K562 (cell line): ENCODE results near the gene MTHFR. TPM values are rescaled to one million over a fixed set of nuclear protein-coding genes. Genes with fewer than 3 reads are reported as not detected.
A peak's percentile ranks its signal among the peaks of the same experiment; 100 is the strongest.

Source experiments
- CHCHD3 ChIP-seq: fragments of 250-450 bp; sonication (Bioruptor Pico); IDR thresholded peaks from 2 replicates; pipeline ENCODE4 v2.1.2; 2022; ENCODE audit warnings: mild to moderate bottlenecking
- E2F3 ChIP-seq: fragments of 250-450 bp; sonication (Bioruptor Pico); IDR thresholded peaks from 2 replicates; pipeline ENCODE4 v1.4.0; 2020; ENCODE audit warnings: mild to moderate bottlenecking
- EP300 ChIP-seq: IDR thresholded peaks from 2 replicates; pipeline ENCODE4 v1.6.1; 2012; ENCODE audit warnings: low read length, improper control_type of control experiment
- FIP1L1 ChIP-seq: fragments of 200-400 bp; formaldehyde crosslinking; IDR thresholded peaks from 2 replicates; pipeline ENCODE4 v1.6.1; 2018; ENCODE audit warnings: mild to moderate bottlenecking, low read depth, low read length; ENCODE audit not compliant: poor library complexity, severe bottlenecking
- GTF2F1 ChIP-seq: IDR thresholded peaks from 2 replicates; pipeline ENCODE4 v1.6.1; 2011; ENCODE audit warnings: low read depth, low read length, improper control_type of control experiment
- HIVEP1 ChIP-seq: fragments of 250-450 bp; sonication (Bioruptor Pico); IDR thresholded peaks from 2 replicates; pipeline ENCODE4 v1.4.0; 2020; ENCODE audit warnings: mild to moderate bottlenecking
- HNRNPLL ChIP-seq: fragments of 200-400 bp; formaldehyde crosslinking; IDR thresholded peaks from 2 replicates; pipeline ENCODE4 v1.6.1; 2017; ENCODE audit warnings: low read length, low read depth, mild to moderate bottlenecking; ENCODE audit not compliant: poor library complexity, severe bottlenecking
- KDM4B ChIP-seq, 2 experiments: fragments of 450-650 bp in 1 of 2; sonication (generic) in 1 of 2; IDR thresholded peaks; 2 replicates each; pipeline ENCODE4 v1.6.1; 2016 to 2017; ENCODE audit warnings: borderline replicate concordance in 2 of 2, antibody characterized with exemption in 1 of 2, low read depth in 1 of 2, mild to moderate bottlenecking in 1 of 2
- KLF6 ChIP-seq: fragments of 250-450 bp; sonication (Bioruptor Pico); IDR thresholded peaks from 2 replicates; pipeline ENCODE4 v1.4.0; 2020; ENCODE audit warnings: mild to moderate bottlenecking, moderate library complexity, borderline replicate concordance
- LEF1 ChIP-seq: fragments of 450-650 bp; IDR thresholded peaks from 2 replicates; pipeline ENCODE4 v1.6.1; 2016; ENCODE audit warnings: mild to moderate bottlenecking
- NR4A1 ChIP-seq, 2 experiments: fragments of 250-450 bp in 1 of 2; fragments of 450-650 bp in 1 of 2; sonication (Bioruptor Pico) in 1 of 2; IDR thresholded peaks; 2 replicates each; pipeline versions ENCODE4 v1.4.0 to v1.6.1; 2016 to 2020; ENCODE audit warnings: mild to moderate bottlenecking in 2 of 2, missing compliant biosample characterization in 1 of 2, missing genetic modification characterization in 1 of 2, moderate library complexity in 1 of 2
- YY1 ChIP-seq, 3 experiments: IDR thresholded peaks; 2 replicates each; pipeline ENCODE4 v1.6.1; 2011; ENCODE audit warnings: low read length in 2 of 3, mild to moderate bottlenecking in 2 of 3, moderate library complexity in 2 of 3, borderline replicate concordance in 1 of 3, control low read depth in 1 of 3, low read depth in 1 of 3; ENCODE audit not compliant: insufficient read depth in 3 of 3, insufficient replicate concordance in 2 of 3, control insufficient read depth in 1 of 3, insufficient read length in 1 of 3; ENCODE audit errors: extremely low read depth in 1 of 3
- polyA plus RNA-seq, 8 experiments: library from polyadenylated mRNA; depleted of rRNA in 4 of 8; stranded (reverse) in 5 of 8; unstranded in 3 of 8; fragments of >200 nt; fragmentation: Nextera tagmentation in 2 of 8; fragmentation: Illumina TruSeq in 1 of 8; extraction: Ambion mirVana in 2 of 8; extraction: Trizol in 1 of 8; gene quantifications; 2 replicates each; pipeline versions ENCODE4 v1.2.1 to v1.2.3, GENCODE V29; 2011 to 2014; ENCODE audit warnings: inconsistent platforms in 1 of 8, missing spikeins in 1 of 8
- total RNA-seq, 7 experiments: library from RNA; depleted of rRNA in 6 of 7; stranded (reverse); fragments of >200 nt in 6 of 7; fragmentation: Illumina TruSeq in 2 of 7; extraction: Trizol in 2 of 7; gene quantifications; 2 replicates each; pipeline versions ENCODE4 v1.2.1 to v1.2.3, GENCODE V29; 2011 to 2021; ENCODE audit warnings: low replicate concordance in 1 of 7
- TF ChIP-seq, protein P1 (sequence below): fragments of 250-450 bp; sonication (Bioruptor Pico); IDR thresholded peaks from 2 replicates; pipeline ENCODE4 v1.5.1; 2021; ENCODE audit warnings: mild to moderate bottlenecking
- TF ChIP-seq, protein P2 (sequence below): fragments of 250-450 bp; sonication (Bioruptor Pico); IDR thresholded peaks from 2 replicates; pipeline ENCODE4 v1.4.0; 2020; ENCODE audit warnings: mild to moderate bottlenecking, moderate library complexity
- TF ChIP-seq, protein P3 (sequence below): fragments of 250-450 bp; sonication (Bioruptor Pico); IDR thresholded peaks from 2 replicates; pipeline ENCODE4 v1.4.0; 2020; ENCODE audit warnings: mild to moderate bottlenecking, moderate library complexity, borderline replicate concordance
- TF ChIP-seq, protein P4 (sequence below): IDR thresholded peaks from 2 replicates; pipeline ENCODE4 v1.6.1; 2011; ENCODE audit warnings: borderline replicate concordance, low read depth, mild to moderate bottlenecking, moderate library complexity, low read length; ENCODE audit not compliant: insufficient read depth, poor library complexity, severe bottlenecking

The MTHFR gene
- total and polyA plus RNA-seq, 9 of the 15 experiments (the other 6 are each of a cell fraction or from before 2014, with no cell fraction given) = 5.0 to 104 (median 62.6) TPM

DNA sequence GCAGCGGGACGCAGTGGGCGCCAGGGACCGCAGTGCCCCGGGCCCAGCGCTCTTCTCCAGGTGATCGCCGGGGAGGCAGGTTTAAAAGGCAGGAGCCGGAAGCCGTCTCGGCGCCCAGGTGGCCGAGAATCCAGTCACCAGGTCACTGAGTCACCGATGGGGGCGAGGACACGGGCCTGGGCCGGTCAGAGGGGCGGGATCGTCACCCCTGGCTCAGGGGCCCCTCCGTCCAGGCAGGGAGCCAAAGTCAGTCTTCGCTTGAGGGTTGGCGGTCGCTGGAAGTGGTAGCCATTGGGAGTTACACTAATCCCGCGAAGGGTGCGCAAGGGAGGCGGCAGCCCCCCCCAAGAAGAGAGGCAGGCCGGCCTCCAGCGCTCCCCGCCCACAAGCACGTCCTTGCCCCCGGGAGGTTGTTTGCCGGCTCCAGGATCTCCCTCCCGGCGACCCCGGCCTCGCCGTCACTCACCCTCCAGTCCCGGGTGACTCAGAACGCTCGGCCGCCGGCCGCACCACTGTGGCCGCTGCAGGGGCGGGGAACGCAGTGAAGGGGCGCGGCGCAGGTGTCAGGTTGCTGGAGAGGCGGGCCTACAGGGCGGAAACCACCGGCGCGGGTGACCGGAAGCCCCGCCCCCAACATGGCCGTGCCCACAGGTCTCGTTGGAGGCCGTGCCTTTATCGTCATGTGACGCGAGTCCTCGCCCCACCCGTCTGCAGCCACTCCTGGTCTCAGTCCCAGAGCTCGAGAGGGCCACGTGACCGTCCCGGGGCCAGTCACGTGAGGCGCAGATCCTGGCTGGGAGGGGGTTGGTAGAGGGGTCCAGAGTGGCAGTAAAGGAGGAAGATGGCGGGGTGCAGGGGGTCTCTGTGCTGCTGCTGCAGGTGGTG lies at the start of gene MTHFR, which contains the start of gene CLCN6 (continued):
- TF ChIP-seq LEF1 = peak; percentile 97
- TF ChIP-seq, protein P1, sequence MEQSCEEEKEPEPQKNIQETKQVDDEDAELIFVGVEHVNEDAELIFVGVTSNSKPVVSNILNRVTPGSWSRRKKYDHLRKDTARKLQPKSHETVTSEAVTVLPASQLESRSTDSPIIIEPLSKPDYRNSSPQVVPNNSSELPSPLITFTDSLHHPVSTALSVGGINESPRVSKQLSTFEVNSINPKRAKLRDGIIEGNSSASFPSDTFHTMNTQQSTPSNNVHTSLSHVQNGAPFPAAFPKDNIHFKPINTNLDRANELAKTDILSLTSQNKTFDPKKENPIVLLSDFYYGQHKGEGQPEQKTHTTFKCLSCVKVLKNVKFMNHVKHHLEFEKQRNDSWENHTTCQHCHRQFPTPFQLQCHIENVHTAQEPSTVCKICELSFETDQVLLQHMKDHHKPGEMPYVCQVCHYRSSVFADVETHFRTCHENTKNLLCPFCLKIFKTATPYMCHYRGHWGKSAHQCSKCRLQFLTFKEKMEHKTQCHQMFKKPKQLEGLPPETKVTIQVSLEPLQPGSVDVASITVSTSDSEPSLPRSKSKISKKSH = no peak
- TF ChIP-seq YY1 (IDR thresholded peaks at IDR 0.05; ENCODE audit: borderline replicate concordance in 1 of 3, control insufficient read depth in 1 of 3, extremely low read depth in 1 of 3, insufficient read depth in 3 of 3, insufficient read length in 1 of 3, insufficient replicate concordance in 2 of 3, low read depth in 1 of 3, low read length in 2 of 3) = peak; percentile 81 to 95 (median 94)
- peak in 1 of 2 experiments; percentile 96; a peak in 2 of 4 replicates for TF ChIP-seq KDM4B (IDR thresholded peaks at IDR 0.05; ENCODE audit: borderline replicate concordance in 2 of 2, low read depth in 1 of 2)
- TF ChIP-seq, protein P2, sequence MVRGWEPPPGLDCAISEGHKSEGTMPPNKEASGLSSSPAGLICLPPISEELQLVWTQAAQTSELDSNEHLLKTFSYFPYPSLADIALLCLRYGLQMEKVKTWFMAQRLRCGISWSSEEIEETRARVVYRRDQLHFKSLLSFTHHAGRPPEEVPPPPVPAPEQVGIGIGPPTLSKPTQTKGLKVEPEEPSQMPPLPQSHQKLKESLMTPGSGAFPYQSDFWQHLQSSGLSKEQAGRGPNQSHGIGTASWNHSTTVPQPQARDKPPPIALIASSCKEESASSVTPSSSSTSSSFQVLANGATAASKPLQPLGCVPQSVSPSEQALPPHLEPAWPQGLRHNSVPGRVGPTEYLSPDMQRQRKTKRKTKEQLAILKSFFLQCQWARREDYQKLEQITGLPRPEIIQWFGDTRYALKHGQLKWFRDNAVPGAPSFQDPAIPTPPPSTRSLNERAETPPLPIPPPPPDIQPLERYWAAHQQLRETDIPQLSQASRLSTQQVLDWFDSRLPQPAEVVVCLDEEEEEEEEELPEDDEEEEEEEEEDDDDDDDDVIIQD (CRISPR knock-in tag) = no peak
- TF ChIP-seq EP300 = peak; percentile 79
- TF ChIP-seq CHCHD3 (CRISPR knock-in tag) = peak; percentile 90; the same call in 1 of the 2 replicates
- peak; percentile 85 for TF ChIP-seq KLF6
- no peak for TF ChIP-seq HIVEP1 (CRISPR knock-in tag)
- peak; percentile 96 for TF ChIP-seq HNRNPLL
- TF ChIP-seq E2F3 (CRISPR knock-in tag) = peak; percentile 43; the same call in 1 of the 2 replicates
- TF ChIP-seq, protein P3, sequence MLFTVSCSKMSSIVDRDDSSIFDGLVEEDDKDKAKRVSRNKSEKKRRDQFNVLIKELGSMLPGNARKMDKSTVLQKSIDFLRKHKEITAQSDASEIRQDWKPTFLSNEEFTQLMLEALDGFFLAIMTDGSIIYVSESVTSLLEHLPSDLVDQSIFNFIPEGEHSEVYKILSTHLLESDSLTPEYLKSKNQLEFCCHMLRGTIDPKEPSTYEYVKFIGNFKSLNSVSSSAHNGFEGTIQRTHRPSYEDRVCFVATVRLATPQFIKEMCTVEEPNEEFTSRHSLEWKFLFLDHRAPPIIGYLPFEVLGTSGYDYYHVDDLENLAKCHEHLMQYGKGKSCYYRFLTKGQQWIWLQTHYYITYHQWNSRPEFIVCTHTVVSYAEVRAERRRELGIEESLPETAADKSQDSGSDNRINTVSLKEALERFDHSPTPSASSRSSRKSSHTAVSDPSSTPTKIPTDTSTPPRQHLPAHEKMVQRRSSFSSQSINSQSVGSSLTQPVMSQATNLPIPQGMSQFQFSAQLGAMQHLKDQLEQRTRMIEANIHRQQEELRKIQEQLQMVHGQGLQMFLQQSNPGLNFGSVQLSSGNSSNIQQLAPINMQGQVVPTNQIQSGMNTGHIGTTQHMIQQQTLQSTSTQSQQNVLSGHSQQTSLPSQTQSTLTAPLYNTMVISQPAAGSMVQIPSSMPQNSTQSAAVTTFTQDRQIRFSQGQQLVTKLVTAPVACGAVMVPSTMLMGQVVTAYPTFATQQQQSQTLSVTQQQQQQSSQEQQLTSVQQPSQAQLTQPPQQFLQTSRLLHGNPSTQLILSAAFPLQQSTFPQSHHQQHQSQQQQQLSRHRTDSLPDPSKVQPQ (CRISPR knock-in tag) = peak; percentile 98
- TF ChIP-seq GTF2F1 = peak; percentile 42; the same call in 1 of the 2 replicates
- TF ChIP-seq FIP1L1 = peak; percentile 75
- peak; percentile 68; the same call in 1 of the 2 replicates for TF ChIP-seq NR4A1 (CRISPR knock-in tag; IDR thresholded peaks at IDR 0.05)
- TF ChIP-seq NR4A1 (tag; IDR thresholded peaks at IDR 0.05) = no peak
- TF ChIP-seq, protein P4, sequence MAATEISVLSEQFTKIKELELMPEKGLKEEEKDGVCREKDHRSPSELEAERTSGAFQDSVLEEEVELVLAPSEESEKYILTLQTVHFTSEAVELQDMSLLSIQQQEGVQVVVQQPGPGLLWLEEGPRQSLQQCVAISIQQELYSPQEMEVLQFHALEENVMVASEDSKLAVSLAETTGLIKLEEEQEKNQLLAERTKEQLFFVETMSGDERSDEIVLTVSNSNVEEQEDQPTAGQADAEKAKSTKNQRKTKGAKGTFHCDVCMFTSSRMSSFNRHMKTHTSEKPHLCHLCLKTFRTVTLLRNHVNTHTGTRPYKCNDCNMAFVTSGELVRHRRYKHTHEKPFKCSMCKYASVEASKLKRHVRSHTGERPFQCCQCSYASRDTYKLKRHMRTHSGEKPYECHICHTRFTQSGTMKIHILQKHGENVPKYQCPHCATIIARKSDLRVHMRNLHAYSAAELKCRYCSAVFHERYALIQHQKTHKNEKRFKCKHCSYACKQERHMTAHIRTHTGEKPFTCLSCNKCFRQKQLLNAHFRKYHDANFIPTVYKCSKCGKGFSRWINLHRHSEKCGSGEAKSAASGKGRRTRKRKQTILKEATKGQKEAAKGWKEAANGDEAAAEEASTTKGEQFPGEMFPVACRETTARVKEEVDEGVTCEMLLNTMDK = peak; percentile 38
